ENCODE data around the gene DST. TPM values are rescaled to one million over a fixed set of nuclear protein-coding genes. Genes with fewer than 3 reads are reported as not detected.

Gene DST
- total and polyA plus RNA-seq, 2 of the 4 experiments (the other 2 are of a cell fraction): 97.7 to 452 TPM

- Histone ChIP-seq H3K23ac (ENCODE audit: low read depth, low read length) (no peak overlapping the region), H3K27me3 (ENCODE audit: control insufficient read depth, insufficient read depth, low read length) (no peaks in the 10 kb centered on the region), H3K9me3 (ENCODE audit: control insufficient read depth, insufficient read depth, low read length) (no peaks in the 10 kb centered on the region; the same call in 1 of the 2 replicates), H2AK5ac (ENCODE audit: low read depth, low read length) (no peak overlapping the region), H3K4ac (ENCODE audit: low read depth, low read length) (no peak overlapping the region), H3K27ac (ENCODE audit: insufficient read depth, low read length) (no peak overlapping the region), H3K4me1 (ENCODE audit: control insufficient read depth, insufficient read depth, low read length) (no peaks in the 10 kb centered on the region), H4K91ac (ENCODE audit: insufficient read depth, low read depth, low read length) (no peak overlapping the region), H2BK5ac (ENCODE audit: low read depth, low read length, poor library complexity, severe bottlenecking) (no peak overlapping the region), H2BK20ac (ENCODE audit: low read depth, low read length) (no peak overlapping the region), H4K5ac (ENCODE audit: low read depth, low read length) (no peak overlapping the region), H2AK9ac (replicated peaks; ENCODE audit: low read depth, low read length, poor library complexity) (no peak overlapping the region), H3K4me2 (ENCODE audit: low read depth, low read length) (no peak overlapping the region), H3K36me3 (ENCODE audit: control insufficient read depth, insufficient read depth, low read length) (peaks cover 27% of the 10 kb centered on the region), H3K79me1 (ENCODE audit: low read depth in 1 of 2, low read length in 2 of 2) (peaks cover 20 to 24% of the 10 kb centered on the region in 2 experiments), H3K4me3 (ENCODE audit: insufficient read depth, low read depth, low read length) (no peak overlapping the region), H2AFZ (replicated peaks; ENCODE audit: low read length, poor library complexity) (no peak overlapping the region), H3K14ac (replicated peaks; ENCODE audit: low read depth, low read length) (no peak overlapping the region), H3K9me1 (ENCODE audit: insufficient read depth, low read length) (peaks cover 6% of the 10 kb centered on the region), H3K56ac (ENCODE audit: extremely low read depth, insufficient read depth, low read length) (no peak overlapping the region), H4K8ac (ENCODE audit: low read depth in 2 of 2, low read length in 2 of 2) (no peak overlapping the region), H3K18ac (ENCODE audit: low read depth, low read length) (no peak overlapping the region), H2BK120ac (ENCODE audit: low read depth, low read length) (no peak overlapping the region), H2BK15ac (ENCODE audit: low read depth, low read length) (no peak overlapping the region), H4K20me1 (ENCODE audit: insufficient read depth, low read length) (no peaks in the 10 kb centered on the region), H3K9ac (ENCODE audit: low read depth, low read length) (no peak overlapping the region)
- no peak for TF ChIP-seq SMC3 (IDR thresholded peaks at IDR 0.05; ENCODE audit: low read depth, low read length)
- no peak for TF ChIP-seq NFE2L2 (IDR thresholded peaks at IDR 0.05; ENCODE audit: low read depth, low read length)
- no peak for TF ChIP-seq RCOR1 (IDR thresholded peaks at IDR 0.05; ENCODE audit: insufficient replicate concordance, low read length)
- TF ChIP-seq ELK1 (IDR thresholded peaks at IDR 0.05; ENCODE audit: borderline replicate concordance, low read depth, low read length): no peak
- CTCF ChIA-PET: no interaction called here
- ATAC-seq (ENCODE audit: low read depth): no peak
- intact Hi-C loops (cut with micrococcal nuclease) (no loop called here), dilution Hi-C loops (cut with HindIII; ENCODE audit: low sequenced_read_pairs, unreplicated experiment) (no loop called here), in situ Hi-C loops (cut with MboI; ENCODE audit: low sequenced_read_pairs) (no loop called here)
- DNase-seq: no peak
- BruUV-seq (replicated peaks): no TSS peak
- POLR2A ChIA-PET (ENCODE audit: unreplicated experiment): no interaction called here
- WGBS, 2 experiments (ENCODE audit: extremely low coverage in 2 of 2, insufficient read length in 1 of 2): 100% methylated on average over 2 of the region's 3 CpGs; no CpG with 5 or more reads in 1 of the 2 experiments
Observed at GRCh38 chr6:56497691-56498090, 145.0 kb downstream of the DST start.
